A204.1 (cell line): ENCODE data around the gene MOB2.
"Not testable (repeated sequence)": the region's sequence is repeated elsewhere in the genome, so short reads cannot be mapped to it uniquely, and the experiment has no call there.

Experiments used
- FAIRE-seq: peaks from 2 replicates; lab custom pipeline; 2012; peaks lifted over from hg19 to GRCh38; lab: Jason Lieb, UNC

The MOB2 gene

DNA sequence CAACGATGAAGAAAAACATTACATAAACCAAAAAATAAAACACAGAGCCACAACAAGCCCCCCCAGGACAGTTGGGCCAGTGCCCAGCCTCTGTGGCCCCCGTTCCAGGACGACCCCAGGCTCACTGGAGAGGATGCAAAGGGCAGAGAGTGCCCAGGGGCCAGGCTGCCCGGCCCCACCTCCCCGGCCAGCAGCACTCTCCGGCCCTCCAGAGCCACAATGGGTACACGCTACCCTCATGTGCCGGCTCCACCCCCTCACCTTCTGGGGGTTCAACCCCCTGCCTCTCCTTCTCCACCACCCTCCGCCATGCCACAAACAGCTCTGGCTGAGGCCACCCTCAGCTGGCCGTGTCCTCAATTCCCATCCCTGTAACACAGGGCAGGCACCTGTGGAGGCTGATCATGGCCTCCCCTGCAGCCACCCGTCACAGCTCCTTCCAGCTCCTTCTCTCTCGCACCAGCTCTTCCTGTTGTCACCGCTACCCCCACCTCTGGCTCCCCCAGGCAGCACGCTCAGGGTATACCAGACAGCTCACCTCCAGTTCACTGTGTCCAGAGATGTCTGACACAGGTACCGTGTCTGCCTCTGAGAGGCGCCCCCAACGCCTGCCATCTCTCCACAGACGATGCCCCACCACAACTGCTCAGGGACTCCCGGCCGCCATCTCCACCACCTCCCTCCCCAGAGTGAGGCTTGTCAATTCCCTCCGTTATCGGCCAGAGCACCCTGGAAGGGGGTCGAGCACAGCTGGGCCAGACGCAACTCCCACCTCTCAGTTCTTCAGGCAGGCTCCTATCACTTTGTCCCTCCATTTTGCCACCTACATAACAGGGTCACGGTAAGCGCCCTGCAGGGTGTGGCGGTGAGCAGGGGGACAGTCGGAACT is 30.8 kb upstream of the MOB2 start:
- FAIRE-seq: no peak

DNA sequence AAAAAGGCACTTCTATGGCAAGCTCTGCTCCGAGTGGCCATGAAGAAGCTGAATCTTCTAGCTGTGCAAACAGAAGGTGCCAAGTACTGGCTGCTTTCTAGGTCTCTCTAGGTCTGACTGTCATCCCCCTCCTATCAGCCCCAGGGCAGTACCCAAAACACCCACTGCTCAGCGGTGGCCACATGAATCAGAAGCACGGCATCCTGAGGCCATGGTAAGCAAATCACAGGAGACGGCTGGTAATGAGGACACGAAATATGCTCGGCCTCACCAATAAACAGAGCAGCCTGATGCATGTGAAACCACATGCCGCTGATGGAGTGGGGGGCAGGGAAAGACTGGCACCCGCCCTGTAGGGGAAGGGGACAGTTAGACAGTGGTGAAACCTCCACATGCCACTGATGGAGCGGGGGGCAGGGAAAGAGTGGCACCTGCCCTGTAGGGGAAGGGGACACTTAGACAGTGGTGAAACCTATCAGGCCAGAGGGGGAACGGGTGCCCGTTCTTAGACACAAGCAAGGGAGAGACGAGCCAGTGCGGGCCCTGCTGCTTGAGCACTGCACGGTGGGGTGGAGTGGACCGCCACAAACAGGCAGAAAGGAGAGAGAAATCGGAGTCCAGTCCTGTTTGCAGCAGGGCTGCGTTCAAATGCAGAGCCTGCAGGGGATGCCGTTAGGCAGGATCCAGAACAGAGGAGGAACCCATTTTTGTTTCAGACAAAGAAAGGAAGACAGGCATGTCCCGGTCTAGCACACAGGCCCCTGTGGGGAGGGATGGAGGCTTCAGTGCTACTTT is 29.9 kb upstream of the MOB2 start:
- FAIRE-seq: no peak

DNA sequence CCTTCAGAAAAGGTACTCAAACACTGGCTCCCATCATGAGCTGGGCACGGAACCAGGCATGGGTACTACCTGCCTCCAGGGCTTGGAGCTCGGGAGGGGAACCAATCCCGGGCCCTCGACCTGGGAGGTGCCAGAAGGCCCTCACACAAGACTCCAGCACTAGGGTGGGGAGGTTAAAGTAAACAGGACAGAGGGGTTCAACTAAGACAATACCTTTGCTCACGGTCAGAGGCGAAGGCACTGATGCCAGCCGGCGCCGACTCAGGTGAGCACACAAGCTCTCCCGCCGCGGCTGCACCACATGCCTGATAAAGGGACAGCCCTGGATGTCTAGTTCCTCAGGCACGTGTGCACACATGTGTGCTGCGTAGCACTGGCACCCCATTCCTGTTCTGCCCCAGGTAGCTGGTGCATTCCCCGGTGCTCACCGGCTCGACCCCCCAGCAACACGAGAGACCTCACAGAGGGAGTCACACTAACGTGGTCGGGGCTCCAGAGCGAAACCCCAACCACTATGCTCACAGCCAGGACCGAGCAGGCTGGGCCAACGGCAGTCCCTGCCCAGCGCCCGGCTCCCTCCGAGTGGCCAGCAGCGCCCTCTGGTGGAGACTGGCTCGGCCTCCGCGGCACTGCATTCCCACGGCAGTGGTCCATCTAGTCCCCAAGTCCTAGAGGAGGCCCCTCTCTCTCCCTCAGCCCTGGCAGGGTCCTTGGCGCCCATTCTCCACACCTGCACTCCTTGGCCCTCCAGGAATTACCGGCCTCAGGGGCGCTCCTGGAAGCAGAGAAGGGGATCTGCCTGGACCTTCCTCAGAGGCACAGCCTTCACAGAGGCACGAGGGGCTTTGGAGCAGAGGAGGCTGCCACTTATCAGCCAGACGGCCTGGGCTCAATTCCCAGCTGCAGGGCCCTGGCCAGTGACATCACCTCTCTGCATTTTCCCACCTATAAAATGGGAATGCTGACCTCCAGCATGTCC is 28.8 kb upstream of the MOB2 start:
- no peak for FAIRE-seq

DNA sequence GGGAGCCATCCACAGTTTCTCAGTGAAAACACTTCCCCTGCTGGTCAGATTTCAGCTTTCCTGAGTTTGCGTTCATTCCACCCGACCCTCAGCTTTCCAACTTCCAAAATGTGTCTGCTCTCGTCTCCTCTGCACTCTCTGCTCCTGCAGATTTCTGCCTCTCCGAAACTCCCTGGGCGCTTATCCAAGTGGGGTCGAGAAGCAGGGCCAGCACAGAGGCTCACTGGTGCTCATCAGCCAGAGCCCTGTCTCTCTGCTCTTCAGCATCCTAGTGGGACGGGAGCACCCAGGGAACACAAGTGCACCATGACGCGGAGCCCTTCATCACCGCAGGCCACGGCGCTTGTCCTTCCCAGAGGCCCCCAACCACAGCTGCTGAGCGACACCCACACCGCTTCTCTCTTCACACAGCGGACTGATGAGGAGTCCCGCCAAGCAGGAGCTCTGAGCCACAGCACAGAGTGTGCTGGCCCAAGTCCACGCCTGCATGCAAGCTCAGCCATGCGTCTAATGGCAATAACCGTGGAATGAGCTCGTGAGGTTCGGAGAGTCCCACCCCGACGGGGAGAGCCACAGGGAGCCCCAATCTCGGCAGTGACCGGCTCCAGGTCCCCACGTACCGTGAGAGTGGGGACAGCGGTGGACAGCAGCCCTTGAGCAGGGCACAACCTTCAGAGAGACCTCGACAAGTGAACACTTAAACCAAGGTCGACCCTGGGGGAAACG is 27.9 kb upstream of the MOB2 start:
- no peak for FAIRE-seq

DNA sequence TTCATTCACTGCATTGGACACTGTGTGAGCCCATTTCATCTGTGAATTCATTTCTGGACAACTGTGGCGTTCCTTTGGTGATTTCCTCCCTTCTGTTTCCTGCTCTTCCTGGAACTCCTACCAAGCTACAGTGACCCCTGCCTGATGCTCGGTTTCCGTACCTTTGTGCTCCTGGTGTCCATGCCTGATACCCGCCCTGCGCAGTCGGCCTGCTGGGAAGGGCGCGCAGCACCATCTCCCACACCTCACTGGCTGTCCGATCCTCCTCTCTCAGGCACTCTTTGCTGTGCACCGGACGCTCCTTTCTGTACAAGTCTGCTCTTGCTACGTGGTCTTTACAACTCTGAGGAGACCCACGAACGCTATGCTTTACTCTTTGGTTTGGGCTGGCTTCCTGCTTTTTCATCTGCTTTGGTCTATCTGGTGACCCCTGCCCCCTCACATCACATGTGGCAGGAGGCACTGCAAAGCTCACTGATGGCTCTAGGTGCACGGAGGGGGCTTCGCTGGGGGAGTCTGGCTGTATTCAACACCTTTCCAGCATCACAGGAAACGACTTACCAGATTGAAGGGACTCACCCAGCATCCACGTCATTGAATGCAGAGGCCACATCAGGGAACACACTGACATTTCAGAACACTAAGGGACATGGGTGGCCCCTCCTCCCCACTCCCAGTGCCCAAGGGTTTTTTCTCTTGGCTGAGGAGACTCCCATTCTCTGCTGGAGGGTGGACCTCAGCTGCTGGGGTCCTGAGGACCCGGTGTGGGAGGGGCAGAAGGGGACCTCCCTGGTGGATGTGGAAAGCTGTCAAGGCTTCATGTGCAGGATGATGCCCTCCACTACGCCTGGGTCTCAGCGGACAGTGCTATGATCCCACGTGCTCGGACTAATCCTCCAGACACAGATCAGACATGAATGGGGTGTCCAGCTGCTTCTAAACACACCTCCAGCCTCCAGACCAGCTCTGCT is 27.0 kb upstream of the MOB2 start:
- FAIRE-seq: no peak

DNA sequence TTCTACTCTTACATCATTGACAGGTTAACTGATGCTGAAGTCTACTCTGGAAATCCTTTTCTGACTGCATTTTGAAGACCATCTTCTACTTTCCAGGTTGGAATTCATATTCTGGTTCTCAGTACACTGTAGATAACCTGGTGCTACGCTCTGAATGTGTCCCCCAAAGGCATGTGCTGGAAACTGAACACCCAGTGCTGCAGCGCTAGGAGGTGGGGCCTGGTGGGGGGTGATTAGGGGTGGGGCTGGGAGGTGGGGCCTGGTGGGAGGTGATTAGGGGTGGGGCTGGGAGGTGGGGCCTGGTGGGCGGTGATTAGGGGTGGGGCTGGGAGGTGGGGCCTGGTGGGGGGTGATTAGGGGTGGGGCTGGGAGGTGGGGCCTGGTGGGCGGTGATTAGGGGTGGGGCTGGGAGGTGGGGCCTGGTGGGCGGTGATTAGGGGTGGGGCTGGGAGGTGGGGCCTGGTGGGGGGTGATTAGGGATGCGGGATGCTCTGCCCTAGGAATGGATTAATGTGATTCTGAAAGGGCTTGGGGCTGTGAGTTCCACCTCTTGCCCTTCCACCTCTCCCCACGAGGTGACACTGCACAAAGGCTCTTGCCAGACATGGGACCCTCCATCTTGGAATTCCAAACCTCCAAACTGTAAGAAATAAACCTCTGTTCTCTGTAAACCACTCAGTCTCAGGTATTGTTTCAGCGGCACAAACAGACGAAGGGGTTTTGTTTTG is 26.1 kb upstream of the MOB2 start:
- not testable (repeated sequence) for FAIRE-seq

DNA sequence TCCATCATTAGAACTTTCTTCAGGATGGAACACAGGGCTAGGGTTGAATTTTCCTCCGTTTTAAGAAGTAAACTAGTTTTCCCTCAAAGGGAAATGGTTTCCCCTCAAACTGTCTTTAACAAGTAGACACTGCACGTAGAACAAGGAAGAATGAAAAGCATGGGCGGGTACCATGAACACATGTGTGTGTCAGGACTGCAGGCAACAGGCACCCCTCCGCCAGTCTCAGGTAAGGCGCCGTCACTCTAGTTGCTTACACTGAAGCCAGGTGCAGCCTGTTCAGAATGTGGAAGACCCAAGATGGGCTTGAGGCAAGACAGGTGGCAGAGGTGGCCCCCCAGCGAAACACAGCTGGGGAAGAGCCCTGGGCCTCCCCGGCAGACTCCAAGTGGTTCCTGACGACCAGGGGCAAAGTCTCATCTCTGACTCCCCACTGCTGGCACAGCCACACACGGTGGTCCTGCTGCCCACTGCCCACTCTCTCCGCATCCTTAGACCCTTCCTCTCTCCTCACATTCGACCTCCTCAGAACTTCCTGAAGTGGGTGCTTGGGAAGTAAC is 25.4 kb upstream of the MOB2 start:
- FAIRE-seq: no peak

DNA sequence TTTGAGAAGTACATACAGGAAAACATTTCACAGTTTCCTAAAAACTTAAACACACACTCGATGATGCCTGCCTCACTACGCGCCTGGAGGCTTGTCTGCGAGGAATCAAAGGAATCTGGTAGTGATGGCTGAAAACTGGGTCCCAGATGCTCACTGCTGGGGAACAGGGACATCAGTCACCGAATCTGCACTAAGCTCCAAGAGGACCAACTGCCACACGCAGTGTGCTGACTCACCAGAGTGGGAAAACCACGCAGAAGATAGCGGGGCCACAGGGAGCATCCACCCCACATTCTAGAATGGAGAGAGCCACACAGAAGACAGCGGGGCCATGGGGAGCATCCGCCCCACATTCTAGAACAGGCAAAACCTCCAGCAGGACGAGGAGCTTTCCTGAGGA is 24.3 kb upstream of the MOB2 start:
- no peak for FAIRE-seq

DNA sequence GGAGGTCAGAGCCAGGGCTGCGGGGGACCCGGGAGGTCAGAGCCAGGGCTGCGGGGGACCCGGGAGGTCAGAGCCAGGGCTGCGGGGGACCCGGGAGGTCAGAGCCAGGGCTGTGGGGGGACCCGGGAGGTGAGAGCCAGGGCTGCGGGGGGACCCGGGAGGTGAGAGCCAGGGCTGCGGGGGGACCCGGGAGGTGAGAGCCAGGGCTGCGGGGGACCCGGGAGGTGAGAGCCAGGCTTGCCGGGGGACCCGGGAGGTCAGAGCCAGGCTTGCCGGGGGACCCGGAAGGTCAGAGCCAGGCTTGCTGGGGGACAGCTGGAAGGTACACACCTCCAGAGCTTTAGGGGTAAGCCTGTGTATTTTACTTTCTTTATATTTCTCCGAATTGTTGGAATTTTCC is 23.8 kb upstream of the MOB2 start:
- not testable (repeated sequence) for FAIRE-seq

DNA sequence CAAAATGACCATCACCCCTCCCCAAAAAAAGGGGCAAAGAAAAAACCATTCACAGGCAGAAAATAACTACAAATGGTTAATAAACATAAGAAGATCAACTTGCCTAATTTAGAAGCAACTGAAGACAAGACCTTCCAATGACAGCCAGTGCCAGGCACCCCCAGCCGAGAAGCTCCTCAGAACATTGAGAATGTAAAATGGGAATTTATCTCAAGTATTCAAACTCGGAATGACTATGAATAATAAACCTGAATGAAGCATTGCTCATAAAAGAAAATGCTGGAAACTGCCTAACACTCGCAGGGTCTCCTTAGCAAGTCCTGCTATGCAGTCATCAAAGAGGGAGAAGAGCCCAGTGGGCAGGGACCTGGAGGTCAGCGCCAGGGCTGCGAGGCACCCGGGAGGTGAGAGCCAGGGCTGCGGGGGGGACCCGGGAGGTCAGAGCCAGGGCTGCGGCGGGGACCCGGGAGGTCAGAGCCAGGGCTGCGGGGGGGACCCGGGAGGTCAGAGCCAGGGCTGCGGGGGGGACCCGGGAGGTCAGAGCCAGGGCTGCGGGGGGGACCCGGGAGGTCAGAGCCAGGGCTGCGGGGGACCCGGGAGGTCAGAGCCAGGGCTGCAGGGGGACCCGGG is 23.2 kb upstream of the MOB2 start:
- FAIRE-seq: no peak

DNA sequence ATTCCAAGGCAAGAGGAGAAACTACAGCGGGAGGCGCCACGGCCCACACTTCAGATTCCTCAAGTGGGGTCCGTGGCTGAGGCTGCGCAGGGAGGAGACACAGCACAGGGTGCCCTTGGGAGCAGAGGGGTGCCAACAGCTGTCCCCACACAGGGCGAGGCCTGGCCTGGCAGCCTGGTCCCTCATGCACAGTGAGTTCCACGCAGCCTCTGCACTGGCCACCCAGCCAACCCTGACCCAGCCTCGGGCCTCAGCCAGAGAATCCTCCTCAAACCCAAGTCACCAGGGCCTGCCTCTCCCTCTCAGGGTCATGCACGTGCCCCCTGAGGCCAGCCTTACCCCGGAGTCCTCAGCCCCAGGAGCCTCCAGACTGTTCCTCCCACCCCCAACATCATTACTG is 22.4 kb upstream of the MOB2 start:
- FAIRE-seq: no peak

DNA sequence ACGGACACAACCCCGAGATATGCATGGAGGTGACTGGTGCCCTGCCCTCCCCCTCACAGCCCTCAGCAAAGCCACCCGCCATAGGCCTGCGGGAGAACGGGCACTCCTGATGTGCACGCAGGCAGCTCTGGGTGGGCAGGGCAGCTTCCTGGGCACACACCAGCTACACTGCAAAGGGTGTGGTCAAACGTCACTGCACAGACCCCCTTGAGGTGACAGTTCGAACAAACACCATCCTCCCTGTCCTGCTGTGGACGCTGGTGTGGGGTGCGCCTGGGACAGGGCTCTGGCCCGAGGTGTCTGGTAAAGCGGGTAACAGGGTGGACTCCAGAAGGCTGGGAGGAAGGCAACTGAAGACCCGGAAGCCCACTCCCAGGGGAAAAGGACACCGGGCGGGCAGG is 21.9 kb upstream of the MOB2 start:
- no peak for FAIRE-seq

DNA sequence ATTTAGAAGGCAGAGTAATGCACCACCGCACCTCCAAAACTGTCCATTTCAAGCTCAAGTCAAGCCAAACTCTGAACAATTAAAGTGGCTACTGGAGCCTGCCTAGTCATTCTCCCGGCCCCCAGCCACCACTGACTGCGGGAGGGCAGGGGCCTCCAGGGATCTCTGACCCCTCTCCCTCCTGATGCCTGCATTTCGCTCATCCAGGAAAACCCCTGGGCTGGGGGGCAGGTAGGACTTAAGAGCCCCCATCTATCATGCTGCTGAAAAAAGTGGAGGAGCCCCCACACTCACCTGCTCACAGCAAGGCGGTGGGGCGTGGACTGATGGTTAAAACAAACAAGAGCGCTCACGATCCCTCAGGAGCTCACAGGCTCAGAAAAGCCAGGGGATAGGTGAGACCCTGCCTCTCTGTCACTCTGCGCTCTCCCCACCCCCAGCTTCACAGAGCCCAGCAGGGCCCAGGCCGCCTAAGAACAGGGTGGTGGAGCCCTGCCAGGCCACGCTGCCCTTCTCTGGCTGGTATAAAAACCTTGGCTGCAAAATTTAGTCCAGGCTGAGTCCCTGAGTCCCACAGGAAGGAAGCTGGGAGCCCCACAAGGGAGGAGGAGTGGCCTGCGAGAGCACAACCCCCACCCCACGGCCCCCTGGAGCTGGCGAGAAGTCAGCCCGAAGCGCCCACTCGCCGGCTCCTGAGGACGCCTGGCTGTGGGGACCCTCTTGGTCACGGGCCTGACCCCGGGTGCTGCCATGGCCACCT is 21.0 kb upstream of the MOB2 start:
- no peak for FAIRE-seq

DNA sequence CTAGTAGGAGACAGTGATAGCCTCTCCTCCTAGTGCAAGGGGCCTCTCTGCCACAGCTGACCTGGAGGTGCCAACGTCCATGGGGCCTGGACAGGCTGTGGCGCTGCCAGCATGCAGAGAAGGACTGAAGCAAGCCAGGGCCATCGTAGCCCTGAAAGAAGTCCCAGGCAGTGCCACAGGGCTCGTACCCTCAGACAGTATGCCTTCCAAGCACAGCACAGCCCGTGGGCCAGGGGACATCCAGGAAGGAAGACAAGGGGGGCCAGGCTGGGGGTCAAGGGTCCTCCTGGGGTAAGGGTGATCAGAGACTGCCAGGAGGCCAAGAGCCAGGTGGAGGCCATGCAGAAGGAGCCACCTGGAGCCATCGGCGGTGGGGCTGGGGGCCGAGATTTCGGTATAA is 20.4 kb upstream of the MOB2 start:
- no peak for FAIRE-seq

DNA sequence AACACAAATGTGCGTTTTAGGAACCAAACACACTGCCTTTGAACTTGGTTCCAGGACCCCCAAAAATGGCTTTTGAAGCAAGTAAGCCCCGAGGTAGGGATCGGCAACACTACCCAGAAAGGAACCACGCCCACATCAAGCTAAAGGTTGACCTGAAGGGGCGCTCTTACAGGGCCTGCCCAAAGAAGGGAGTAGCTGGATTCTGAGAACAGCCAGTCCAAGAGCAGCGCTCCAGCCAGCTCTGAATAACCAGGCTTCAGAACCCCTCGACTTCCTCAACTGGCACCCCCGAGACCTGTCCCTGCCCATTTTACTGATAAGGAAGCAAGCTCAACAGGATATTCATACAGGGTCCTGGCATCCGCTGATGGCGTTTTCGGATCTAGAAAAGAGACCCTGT is 18.9 kb upstream of the MOB2 start:
- no peak for FAIRE-seq

DNA sequence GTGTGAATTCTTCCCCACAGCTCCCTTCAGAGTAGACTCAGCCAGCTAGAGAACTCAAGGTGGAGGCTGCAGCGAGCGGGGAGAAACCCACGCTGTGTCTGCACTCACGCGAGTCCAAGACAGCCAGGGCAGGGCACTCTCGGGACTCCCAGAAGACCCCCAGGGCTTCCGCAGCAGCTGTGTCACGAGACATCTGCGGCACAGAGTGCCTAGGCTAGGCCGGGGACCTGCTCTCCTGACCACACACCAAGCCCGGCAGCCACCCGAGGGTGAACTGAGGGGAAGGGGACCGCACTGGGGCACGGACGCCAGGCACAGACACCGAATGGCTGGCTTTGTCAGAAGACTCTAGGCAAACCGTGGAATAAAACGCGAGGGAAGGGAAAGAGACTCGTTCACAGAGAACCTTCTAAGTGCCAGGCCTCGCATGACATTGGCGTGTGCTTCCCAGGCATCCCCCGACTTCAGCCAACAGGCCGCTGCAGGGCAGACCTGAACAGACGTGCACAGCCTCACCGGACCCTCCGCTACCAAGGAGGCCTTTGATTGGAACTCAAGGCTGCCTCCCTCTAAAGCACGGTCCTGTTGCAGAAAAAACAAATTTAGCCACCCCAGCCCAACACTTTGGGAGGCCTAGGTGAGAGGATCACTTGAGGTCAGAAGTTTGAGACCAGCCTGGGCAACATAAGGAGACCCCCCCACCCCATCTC is 18.2 kb upstream of the MOB2 start:
- no peak for FAIRE-seq

DNA sequence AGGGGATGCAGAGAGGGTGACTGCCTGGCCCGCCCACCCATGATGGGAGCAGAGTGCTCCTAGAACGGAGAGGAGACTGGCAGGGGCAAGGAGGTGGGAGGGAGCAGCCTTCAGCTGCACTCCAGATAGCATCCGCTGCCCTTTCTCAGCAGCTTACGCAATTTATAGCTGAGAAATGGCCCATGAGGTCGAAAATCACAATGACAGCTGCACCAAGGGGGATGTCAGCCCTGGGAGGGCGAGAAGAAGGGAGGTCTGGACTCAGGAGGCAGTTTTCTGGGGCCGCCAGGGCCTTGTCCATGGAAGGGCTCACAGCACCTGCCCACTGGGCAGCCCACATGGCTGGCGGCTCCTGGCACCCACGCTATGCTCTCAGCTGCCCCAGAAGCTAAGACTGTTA is 17.6 kb upstream of the MOB2 start:
- FAIRE-seq: no peak

DNA sequence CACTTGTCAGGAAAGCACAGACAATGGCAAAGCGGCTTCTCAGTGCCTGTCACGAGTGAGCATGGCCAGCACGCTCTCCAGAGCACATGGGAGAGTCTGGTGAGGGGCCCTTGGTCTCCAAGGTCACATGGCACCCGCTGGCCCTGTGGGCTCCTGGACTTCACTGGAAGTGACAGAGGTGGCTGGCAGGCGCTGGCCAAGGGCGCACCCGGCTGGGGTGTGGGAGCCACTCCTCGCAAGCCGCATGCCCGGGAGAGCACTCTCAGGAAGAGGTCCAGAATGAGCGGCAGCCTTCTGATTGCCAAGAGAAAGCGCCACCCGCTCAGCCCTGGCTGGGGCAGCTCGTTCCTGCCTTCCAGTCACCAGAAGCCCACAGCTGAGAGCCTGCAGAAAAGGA is 17.1 kb upstream of the MOB2 start:
- no peak for FAIRE-seq
